Liver (tissue), 9 donors: Measurements from ENCODE around the gene NMNAT2. TPM values are rescaled to one million over a fixed set of nuclear protein-coding genes. Genes with fewer than 3 reads are reported as not detected.
"Not testable (repeated sequence)": the region's sequence is repeated elsewhere in the genome, so short reads cannot be mapped to it uniquely, and the experiment has no call there.

Source experiments
- DNase-seq: peaks from one replicate; pipeline ENCODE4 v3.0.0-alpha.2; 2017; ENCODE audit warnings: low spot score
- H3K27ac ChIP-seq, 2 donors: one replicate each; pipeline ENCODE4 v1.7.0; 2013; ENCODE audit warnings: inconsistent platforms in 2 of 2, low read length in 2 of 2, control low read depth in 1 of 2, low read depth in 1 of 2, mild to moderate bottlenecking in 1 of 2
- H3K27me3 ChIP-seq, 4 donors: one replicate each; pipeline versions ENCODE4 v1.6.1 to v1.7.0; 2013; ENCODE audit warnings: low read length in 3 of 4, inconsistent platforms in 1 of 4, mild to moderate bottlenecking in 1 of 4, moderate library complexity in 1 of 4; ENCODE audit not compliant: control insufficient read depth in 4 of 4, insufficient read depth in 4 of 4
- H3K36me3 ChIP-seq, 4 donors: one replicate each; pipeline versions ENCODE4 v1.6.1 to v1.7.0; 2013; ENCODE audit warnings: low read length in 3 of 4, mild to moderate bottlenecking in 3 of 4, low read depth in 1 of 4, moderate library complexity in 1 of 4; ENCODE audit not compliant: control insufficient read depth in 4 of 4, insufficient read depth in 3 of 4
- H3K4me1 ChIP-seq, 4 donors: one replicate each; pipeline versions ENCODE4 v1.6.1 to v1.7.0; 2013; ENCODE audit warnings: low read length in 3 of 4, mild to moderate bottlenecking in 3 of 4, moderate library complexity in 1 of 4; ENCODE audit not compliant: control insufficient read depth in 4 of 4, insufficient read depth in 4 of 4
- H3K4me3 ChIP-seq, 3 donors: one replicate each; pipeline versions ENCODE4 v1.6.1 to v1.7.0; 2013; ENCODE audit warnings: low read length in 3 of 3, control low read depth in 1 of 3, low read depth in 1 of 3, mild to moderate bottlenecking in 1 of 3
- H3K9ac ChIP-seq, 2 donors: one replicate each; pipeline ENCODE4 v1.7.0; 2013; ENCODE audit warnings: low read length in 2 of 2, mild to moderate bottlenecking in 2 of 2, moderate library complexity in 2 of 2, control low read depth in 1 of 2, low read depth in 1 of 2
- H3K9me3 ChIP-seq, 4 donors: one replicate each; pipeline versions ENCODE4 v1.6.1 to v1.7.0; 2013; ENCODE audit warnings: low read length in 3 of 4; ENCODE audit not compliant: control insufficient read depth in 4 of 4
- GABPA ChIP-seq, 2 donors: IDR thresholded peaks in 1 of 2; conservative IDR thresholded peaks in 1 of 2; 2 replicates each; pipeline ENCODE4 v1.6.1; 2016; ENCODE audit warnings: antibody characterized with exemption in 2 of 2, mild to moderate bottlenecking in 1 of 2, moderate library complexity in 1 of 2
- JUND ChIP-seq, 2 donors: IDR thresholded peaks; 2 replicates each; pipeline ENCODE4 v1.6.1; 2016; ENCODE audit warnings: antibody characterized with exemption in 2 of 2
- TAF1 ChIP-seq: conservative IDR thresholded peaks from 2 replicates; pipeline ENCODE4 v1.6.1; 2016; ENCODE audit warnings: antibody characterized with exemption, mild to moderate bottlenecking
- WGBS: extraction: QIAGEN DNeasy Blood & Tissue Kit; methylation state at CpG from one replicate; pipeline ENCODE4 v1.1.7; 2013; 5-methylcytosine and 5-hydroxymethylcytosine counted together
- polyA plus RNA-seq, 2 donors: library from polyadenylated mRNA; stranded (reverse) in 1 of 2; unstranded in 1 of 2; fragments of 200-250 nt in 1 of 2; fragments of >200 nt in 1 of 2; fragmentation: Nextera tagmentation in 1 of 2; extraction: Ambion mirVana in 1 of 2; gene quantifications; one replicate each; pipeline versions ENCODE4 v1.2.1 to v1.2.3, GENCODE V29; 2013 to 2015
- total RNA-seq, 2 donors: library from RNA; depleted of rRNA; stranded (reverse); fragments of >200 nt; gene quantifications; one replicate each; pipeline ENCODE4 v1.2.3, GENCODE V29; 2014
- TF ChIP-seq, protein P1 (sequence below): fragments of 150-350 bp; IDR thresholded peaks from 2 replicates; pipeline ENCODE4 v1.5.1; 2017; ENCODE audit warnings: improper control_type of control experiment, low read depth, low read length; ENCODE audit not compliant: missing input control
- TF ChIP-seq, protein P2 (sequence below): IDR thresholded peaks from 2 replicates; pipeline ENCODE4 v1.6.1; 2016; ENCODE audit warnings: antibody characterized with exemption, mild to moderate bottlenecking
- TF ChIP-seq, protein P3 (sequence below): IDR thresholded peaks from 2 replicates; pipeline ENCODE4 v1.6.1; 2016; ENCODE audit warnings: antibody characterized with exemption
- donor health status: healthy.
- donor health status: healthy.
- donor health status: healthy.
- donor health status: healthy.
- donor health status: healthy.

NMNAT2 gene
- total and polyA plus RNA-seq, 4 donors, result under 0.01 to 0.07 (median 0.05) TPM; not detected in 1

DNA sequence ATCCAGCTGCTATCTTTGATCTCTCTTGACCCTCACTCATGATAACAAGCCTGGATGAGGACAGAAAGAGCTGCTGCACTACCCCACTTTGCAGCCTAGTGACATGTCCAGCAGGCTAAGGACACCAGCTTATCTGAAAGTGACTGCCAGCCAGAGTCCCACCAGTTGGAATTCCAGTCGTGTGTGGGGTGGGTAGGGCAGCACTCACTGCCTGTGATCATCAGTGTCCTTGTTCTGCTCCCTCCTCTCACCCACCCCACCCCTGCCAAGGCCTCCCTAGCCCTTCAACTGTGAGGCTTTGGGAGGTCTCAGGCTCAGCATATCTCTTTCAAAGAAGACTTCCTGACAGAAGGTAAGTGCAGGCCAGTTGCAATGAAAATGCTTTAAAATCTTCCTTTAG, 15.5 kb upstream of the NMNAT2 start (continued):
- TF ChIP-seq, protein P1, sequence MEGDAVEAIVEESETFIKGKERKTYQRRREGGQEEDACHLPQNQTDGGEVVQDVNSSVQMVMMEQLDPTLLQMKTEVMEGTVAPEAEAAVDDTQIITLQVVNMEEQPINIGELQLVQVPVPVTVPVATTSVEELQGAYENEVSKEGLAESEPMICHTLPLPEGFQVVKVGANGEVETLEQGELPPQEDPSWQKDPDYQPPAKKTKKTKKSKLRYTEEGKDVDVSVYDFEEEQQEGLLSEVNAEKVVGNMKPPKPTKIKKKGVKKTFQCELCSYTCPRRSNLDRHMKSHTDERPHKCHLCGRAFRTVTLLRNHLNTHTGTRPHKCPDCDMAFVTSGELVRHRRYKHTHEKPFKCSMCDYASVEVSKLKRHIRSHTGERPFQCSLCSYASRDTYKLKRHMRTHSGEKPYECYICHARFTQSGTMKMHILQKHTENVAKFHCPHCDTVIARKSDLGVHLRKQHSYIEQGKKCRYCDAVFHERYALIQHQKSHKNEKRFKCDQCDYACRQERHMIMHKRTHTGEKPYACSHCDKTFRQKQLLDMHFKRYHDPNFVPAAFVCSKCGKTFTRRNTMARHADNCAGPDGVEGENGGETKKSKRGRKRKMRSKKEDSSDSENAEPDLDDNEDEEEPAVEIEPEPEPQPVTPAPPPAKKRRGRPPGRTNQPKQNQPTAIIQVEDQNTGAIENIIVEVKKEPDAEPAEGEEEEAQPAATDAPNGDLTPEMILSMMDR, result no peak

DNA sequence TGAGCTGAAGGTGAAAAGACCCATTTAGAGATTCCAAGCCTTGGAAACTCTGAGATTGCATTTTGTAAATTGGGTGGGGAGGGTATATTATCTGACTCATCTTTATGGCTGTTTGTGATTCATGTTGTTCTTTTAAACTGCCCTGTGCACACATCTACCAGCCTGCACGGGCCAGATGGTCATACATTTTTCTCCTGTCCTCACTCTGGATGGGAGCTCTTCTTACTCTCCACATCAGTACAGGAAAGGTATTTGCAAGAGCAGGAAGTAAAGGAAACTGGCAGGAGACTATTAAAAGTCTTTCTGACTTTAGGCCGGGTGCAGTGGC, 14.3 kb upstream of the NMNAT2 start:
- H3K36me3 ChIP-seq, result no peaks in the 10 kb centered on the region
- TF ChIP-seq, protein P2, sequence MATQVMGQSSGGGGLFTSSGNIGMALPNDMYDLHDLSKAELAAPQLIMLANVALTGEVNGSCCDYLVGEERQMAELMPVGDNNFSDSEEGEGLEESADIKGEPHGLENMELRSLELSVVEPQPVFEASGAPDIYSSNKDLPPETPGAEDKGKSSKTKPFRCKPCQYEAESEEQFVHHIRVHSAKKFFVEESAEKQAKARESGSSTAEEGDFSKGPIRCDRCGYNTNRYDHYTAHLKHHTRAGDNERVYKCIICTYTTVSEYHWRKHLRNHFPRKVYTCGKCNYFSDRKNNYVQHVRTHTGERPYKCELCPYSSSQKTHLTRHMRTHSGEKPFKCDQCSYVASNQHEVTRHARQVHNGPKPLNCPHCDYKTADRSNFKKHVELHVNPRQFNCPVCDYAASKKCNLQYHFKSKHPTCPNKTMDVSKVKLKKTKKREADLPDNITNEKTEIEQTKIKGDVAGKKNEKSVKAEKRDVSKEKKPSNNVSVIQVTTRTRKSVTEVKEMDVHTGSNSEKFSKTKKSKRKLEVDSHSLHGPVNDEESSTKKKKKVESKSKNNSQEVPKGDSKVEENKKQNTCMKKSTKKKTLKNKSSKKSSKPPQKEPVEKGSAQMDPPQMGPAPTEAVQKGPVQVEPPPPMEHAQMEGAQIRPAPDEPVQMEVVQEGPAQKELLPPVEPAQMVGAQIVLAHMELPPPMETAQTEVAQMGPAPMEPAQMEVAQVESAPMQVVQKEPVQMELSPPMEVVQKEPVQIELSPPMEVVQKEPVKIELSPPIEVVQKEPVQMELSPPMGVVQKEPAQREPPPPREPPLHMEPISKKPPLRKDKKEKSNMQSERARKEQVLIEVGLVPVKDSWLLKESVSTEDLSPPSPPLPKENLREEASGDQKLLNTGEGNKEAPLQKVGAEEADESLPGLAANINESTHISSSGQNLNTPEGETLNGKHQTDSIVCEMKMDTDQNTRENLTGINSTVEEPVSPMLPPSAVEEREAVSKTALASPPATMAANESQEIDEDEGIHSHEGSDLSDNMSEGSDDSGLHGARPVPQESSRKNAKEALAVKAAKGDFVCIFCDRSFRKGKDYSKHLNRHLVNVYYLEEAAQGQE, result no peak
- TF ChIP-seq, protein P3, sequence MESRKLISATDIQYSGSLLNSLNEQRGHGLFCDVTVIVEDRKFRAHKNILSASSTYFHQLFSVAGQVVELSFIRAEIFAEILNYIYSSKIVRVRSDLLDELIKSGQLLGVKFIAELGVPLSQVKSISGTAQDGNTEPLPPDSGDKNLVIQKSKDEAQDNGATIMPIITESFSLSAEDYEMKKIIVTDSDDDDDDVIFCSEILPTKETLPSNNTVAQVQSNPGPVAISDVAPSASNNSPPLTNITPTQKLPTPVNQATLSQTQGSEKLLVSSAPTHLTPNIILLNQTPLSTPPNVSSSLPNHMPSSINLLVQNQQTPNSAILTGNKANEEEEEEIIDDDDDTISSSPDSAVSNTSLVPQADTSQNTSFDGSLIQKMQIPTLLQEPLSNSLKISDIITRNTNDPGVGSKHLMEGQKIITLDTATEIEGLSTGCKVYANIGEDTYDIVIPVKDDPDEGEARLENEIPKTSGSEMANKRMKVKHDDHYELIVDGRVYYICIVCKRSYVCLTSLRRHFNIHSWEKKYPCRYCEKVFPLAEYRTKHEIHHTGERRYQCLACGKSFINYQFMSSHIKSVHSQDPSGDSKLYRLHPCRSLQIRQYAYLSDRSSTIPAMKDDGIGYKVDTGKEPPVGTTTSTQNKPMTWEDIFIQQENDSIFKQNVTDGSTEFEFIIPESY, result no peak
- TF ChIP-seq TAF1, result no peak
- no peak for TF ChIP-seq JUND (IDR thresholded peaks at IDR 0.05)
- TF ChIP-seq, protein P1, result no peak
- 74% methylated on average over 2 of the region's 2 CpGs for WGBS
- no peak overlapping the region for H3K4me3 ChIP-seq
- DNase-seq, result no peak
- no peak overlapping the region for H3K9ac ChIP-seq
- no peak overlapping the region for H3K27ac ChIP-seq
- no peaks in the 10 kb centered on the region for H3K4me1 ChIP-seq
- peaks cover 0 to 2% (median 0%) of the 10 kb centered on the region in 4 donors for H3K9me3 ChIP-seq
- peaks cover 0 to 2% (median 0%) of the 10 kb centered on the region in 4 donors for H3K27me3 ChIP-seq

DNA sequence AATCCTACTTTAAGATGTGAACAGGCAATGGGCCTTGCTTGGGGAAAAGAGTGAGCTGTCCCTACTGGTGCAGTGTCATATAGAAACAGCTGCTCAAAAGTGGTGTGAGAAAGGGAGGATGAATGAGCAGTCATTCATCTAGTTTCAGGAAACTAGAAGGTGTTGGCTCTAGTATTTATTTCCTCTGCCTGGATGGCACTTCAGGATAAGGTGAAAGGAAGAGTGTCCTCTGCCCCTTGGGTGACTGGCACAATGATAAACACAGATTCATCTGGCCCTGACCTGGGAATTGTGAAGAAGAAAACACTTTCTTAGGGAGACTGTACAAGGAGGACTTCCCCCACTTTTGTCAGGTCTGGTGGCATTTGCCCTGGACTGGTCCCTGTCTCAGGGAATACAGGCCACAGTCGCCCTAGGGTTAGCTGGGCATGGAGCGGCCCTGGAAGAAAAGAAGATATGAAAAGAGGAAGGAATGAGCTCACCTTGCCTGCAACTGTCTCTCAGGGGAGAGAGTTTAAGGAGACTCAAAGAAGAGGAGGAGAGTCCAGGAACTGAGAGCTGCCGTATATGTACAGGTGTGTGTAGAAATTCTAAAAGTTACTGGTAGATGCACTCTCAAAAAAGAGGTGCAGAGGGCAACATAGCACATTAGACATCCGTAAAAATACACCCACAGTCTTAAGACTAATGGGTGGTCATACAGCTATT, 13.8 kb upstream of the NMNAT2 start:
- no peaks in the 10 kb centered on the region for H3K4me1 ChIP-seq
- H3K9me3 ChIP-seq, result peaks cover 0 to 2% (median 0%) of the 10 kb centered on the region in 4 donors
- TF ChIP-seq GABPA (IDR thresholded peaks at IDR 0.05 in 1 of 2, conservative IDR thresholded peaks at IDR 0.05 in 1 of 2), result no peak
- TF ChIP-seq, protein P2, result no peak
- no peak overlapping the region for H3K9ac ChIP-seq
- H3K27ac ChIP-seq, result no peak overlapping the region
- no peak for DNase-seq
- H3K36me3 ChIP-seq, result no peaks in the 10 kb centered on the region
- H3K27me3 ChIP-seq, result peaks cover 0 to 2% (median 0%) of the 10 kb centered on the region in 4 donors
- H3K4me3 ChIP-seq, result no peak overlapping the region
- WGBS, result 82% methylated on average over 4 of the region's 4 CpGs

DNA sequence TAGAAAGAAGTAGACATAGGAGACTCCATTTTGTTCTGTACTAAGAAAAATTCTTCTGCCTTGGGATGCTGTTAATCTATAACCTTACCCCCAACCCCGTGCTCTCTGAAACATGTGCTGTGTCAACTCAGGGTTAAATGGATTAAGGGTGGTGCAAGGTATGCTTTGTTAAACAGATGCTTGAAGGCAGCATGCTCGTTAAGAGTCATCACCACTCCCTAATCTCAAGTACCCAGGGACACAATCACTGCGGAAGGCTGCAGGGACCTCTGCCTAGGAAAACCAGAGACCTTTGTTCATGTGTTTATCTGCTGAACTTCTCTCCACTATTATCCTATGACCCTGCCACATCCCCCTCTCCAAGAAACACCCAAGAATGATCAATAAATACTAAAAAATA, 9.4 kb upstream of the NMNAT2 start:
- H3K27me3 ChIP-seq, H3K27ac ChIP-seq, H3K9ac ChIP-seq, H3K4me3 ChIP-seq, DNase-seq, H3K36me3 ChIP-seq, H3K9me3 ChIP-seq, H3K4me1 ChIP-seq: not testable (repeated sequence)
- WGBS, result 31% methylated on average over 3 of the region's 3 CpGs
